Measurements from ENCODE around the gene KIAA1671.

DNA sequence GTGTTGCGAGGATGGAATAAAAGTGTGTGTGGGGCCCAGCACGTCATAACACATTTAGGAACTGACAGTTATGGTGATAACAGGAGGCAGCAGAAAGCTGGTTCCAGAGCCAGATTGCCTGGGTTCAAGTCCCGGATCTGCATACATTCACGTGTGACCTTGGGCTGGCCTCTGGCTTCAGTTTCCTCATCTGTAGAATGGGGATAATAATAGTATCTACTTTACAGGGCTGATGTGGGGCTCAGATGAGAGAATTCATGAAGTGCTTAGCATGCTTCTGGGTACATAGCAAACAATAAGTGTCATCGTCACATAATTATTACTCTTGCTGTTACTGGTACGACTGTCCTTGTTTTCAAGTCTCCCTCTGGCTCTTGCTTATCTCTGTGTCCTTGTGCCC, 97.3 kb downstream of the KIAA1671 start:
- TF ChIP-seq ZNF274 (IDR thresholded peaks at IDR 0.05; ENCODE audit: low read depth, low read length) (no peak), SUZ12 (IDR thresholded peaks at IDR 0.05; ENCODE audit: extremely low read depth, insufficient read depth, insufficient read length) (no peak)
